Measurements from ENCODE around the gene YES1. TPM values are rescaled to one million over a fixed set of nuclear protein-coding genes. Genes with fewer than 3 reads are reported as not detected.
"Not testable (repeated sequence)": the region's sequence is repeated elsewhere in the genome, so short reads cannot be mapped to it uniquely, and the experiment has no call there.

The YES1 gene
- total and polyA plus RNA-seq, 3 donors from 2014 or later, result 31.8 to 228 (median 193) TPM

DNA sequence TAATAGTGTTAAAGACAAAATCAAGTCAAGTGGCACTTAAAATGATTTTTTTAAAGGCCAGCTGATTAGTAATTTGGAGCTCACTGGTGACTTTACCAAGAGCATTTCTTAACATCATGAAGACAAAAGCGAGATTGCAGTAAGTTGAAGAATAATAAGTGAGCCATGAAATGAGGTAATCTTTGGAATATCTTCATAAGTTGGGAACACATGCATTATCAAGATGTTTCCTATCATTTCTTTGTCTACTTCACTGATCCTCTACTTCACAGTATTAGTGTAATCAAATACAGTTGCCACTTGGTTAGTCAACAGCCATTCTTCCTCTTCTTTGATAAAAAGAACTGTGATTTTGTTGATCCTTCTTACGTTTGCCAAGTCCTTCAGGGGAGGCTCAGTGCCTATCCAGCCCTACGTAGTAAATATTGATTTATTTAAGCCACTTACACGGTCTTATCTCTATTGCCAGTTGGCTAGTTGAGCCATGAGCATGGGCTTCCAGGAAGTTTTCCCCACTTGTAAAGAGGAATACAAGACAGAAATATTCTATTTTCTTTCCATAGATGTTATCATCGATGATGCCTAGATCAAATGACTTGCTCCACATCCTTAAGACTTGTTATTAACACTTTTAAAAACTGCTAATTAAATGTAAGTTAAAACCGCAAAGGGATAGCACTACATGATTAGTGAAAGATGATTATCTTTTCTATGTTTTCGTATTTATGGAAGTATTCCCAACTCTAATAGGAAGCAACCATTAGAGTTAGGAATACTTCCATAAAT lies 46.1 kb downstream of the YES1 start:
- Histone ChIP-seq H3K36me3 (ENCODE audit: low read depth, missing control alignments) (no peaks in the 10 kb centered on the region), H3K27me3 (no peaks in the 10 kb centered on the region), H3K9me3 (no peaks in the 10 kb centered on the region), H3K4me1 (peaks cover 4% of the 10 kb centered on the region), H3K4me3 (no peak overlapping the region), H3K27ac (no peak overlapping the region)
- intact Hi-C loops (cut with DNase I; ENCODE audit: low total_unique reads), result no loop called here
- TF ChIP-seq CTCF (IDR thresholded peaks at IDR 0.05) (no peak), POLR2A (IDR thresholded peaks at IDR 0.05) (no peak)
- WGBS, 2 donors, result 77 to 82% methylated on average over 7 of the region's 7 CpGs
- no peak for DNase-seq

DNA sequence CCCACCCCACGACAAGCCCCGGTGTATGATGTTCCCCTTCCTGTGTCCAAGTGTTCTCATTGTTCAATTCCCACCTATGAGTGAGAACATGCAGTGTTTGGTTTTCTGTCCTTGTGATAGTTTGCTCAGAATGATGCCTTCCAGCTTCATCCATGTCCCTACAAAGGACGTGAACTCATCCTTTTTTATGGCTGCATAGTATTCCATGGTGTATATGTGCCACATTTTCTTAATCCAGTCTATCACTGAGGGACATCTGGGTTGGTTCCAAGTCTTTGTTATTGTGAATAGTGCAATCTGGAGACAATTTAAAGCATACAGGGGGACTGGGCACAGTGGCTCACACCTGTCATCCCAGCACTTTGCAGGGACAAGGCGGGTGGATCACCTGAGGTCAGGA lies 52.2 kb downstream of the YES1 start:
- H3K27ac ChIP-seq; H3K27me3 ChIP-seq; H3K4me3 ChIP-seq; DNase-seq; H3K36me3 ChIP-seq (ENCODE audit: low read depth, missing control alignments); H3K9me3 ChIP-seq; H3K4me1 ChIP-seq; intact Hi-C loops (cut with DNase I; ENCODE audit: low total_unique reads): not testable (repeated sequence)
- 94 to 95% methylated on average over 4 of the region's 4 CpGs for WGBS, 2 donors

GRCh38 chr18:755506-755905 lies 56.5 kb downstream of the YES1 start:
- Histone ChIP-seq H3K9me3 (no peaks in the 10 kb centered on the region), H3K4me1 (no peaks in the 10 kb centered on the region), H3K36me3 (ENCODE audit: low read depth, missing control alignments) (no peaks in the 10 kb centered on the region), H3K4me3 (no peak overlapping the region), H3K27me3 (no peaks in the 10 kb centered on the region), H3K27ac (no peak overlapping the region)
- intact Hi-C loops (cut with DNase I; ENCODE audit: low total_unique reads), result no loop called here
- WGBS, 2 donors, result 66 to 69% methylated on average over 2 of the region's 2 CpGs
- TF ChIP-seq CTCF (IDR thresholded peaks at IDR 0.05) (no peak), POLR2A (IDR thresholded peaks at IDR 0.05) (no peak)
- DNase-seq, result no peak

- intact Hi-C loops (cut with DNase I; ENCODE audit: low total_unique reads), result no loop called here
- WGBS, 2 donors, result 74 to 77% methylated on average over 1 of the region's 1 CpG
- DNase-seq, result no peak
- no peak overlapping the region for H3K4me3 ChIP-seq
- H3K36me3 ChIP-seq (ENCODE audit: low read depth, missing control alignments), result no peaks in the 10 kb centered on the region
- no peak for TF ChIP-seq POLR2A (IDR thresholded peaks at IDR 0.05)
- no peak for TF ChIP-seq CTCF (IDR thresholded peaks at IDR 0.05)
- H3K4me1 ChIP-seq, result no peaks in the 10 kb centered on the region
- H3K9me3 ChIP-seq, result no peaks in the 10 kb centered on the region
- no peak overlapping the region for H3K27ac ChIP-seq
- H3K27me3 ChIP-seq, result no peaks in the 10 kb centered on the region
Observed at GRCh38 chr18:754656-755055, 57.4 kb downstream of the YES1 start.

- H3K27me3 ChIP-seq, result no peaks in the 10 kb centered on the region
- no peak for DNase-seq
- no peak overlapping the region for H3K27ac ChIP-seq
- intact Hi-C loops (cut with DNase I; ENCODE audit: low total_unique reads), result no loop called here
- H3K4me1 ChIP-seq, result no peaks in the 10 kb centered on the region
- no peaks in the 10 kb centered on the region for H3K36me3 ChIP-seq (ENCODE audit: low read depth, missing control alignments)
- H3K9me3 ChIP-seq, result no peaks in the 10 kb centered on the region
- TF ChIP-seq CTCF (IDR thresholded peaks at IDR 0.05) (no peak), POLR2A (IDR thresholded peaks at IDR 0.05) (no peak)
- 90 to 100% methylated on average over 1 of the region's 1 CpG for WGBS, 2 donors
- no peak overlapping the region for H3K4me3 ChIP-seq
Observed at GRCh38 chr18:750456-750855, 61.6 kb downstream of the YES1 start.

Measured in testis (tissue), 3 donors.